Motor neuron (in vitro differentiated cells): ENCODE results near the gene MBP. TPM values are rescaled to one million over a fixed set of nuclear protein-coding genes. Genes with fewer than 3 reads are reported as not detected.
A peak's percentile ranks its signal among the peaks of the same experiment; 100 is the strongest.

Experiments
- ATAC-seq, 8 experiments: fragments of 200-7000 bp; cut with Tn5 transposase; replicated peaks in 6 of 8; 2 replicates each; pipeline ENCODE4 v1.8.0; 2021; ENCODE audit warnings: mild to moderate bottlenecking in 8 of 8, moderate library complexity in 8 of 8
- H3K27ac ChIP-seq, 2 donors: fragments of 250-450 bp; sonication (Bioruptor Pico); 2 replicates each; pipeline ENCODE4 v1.9.0; 2021; ENCODE audit warnings: antibody characterized with exemption in 2 of 2, mild to moderate bottlenecking in 2 of 2, moderate library complexity in 1 of 2
- H3K4me1 ChIP-seq, 2 donors: fragments of 250-450 bp; sonication (Bioruptor Pico); replicated peaks in 1 of 2; 2 replicates each; pipeline ENCODE4 v1.6.1; 2021; ENCODE audit warnings: antibody characterized with exemption in 2 of 2, mild to moderate bottlenecking in 2 of 2, moderate library complexity in 1 of 2
- H3K4me3 ChIP-seq, 5 donors: fragments of 250-450 bp; sonication (Bioruptor Pico); 2 replicates each; pipeline ENCODE4 v1.9.0; 2021; ENCODE audit warnings: antibody characterized with exemption in 5 of 5, mild to moderate bottlenecking in 5 of 5, moderate library complexity in 4 of 5
- WGBS, 10 experiments: fragments of 450-650 bp; shearing (Covaris generic); methylation state at CpG; one replicate each; pipeline ENCODE4 v1.0.0; 2022; 5-methylcytosine and 5-hydroxymethylcytosine counted together
- in situ Hi-C, 9 experiments: fragments of 400-800 bp; cut with MboI; loops; one replicate each; pipeline ENCODE4 v1.15.0; 2021; ENCODE audit warnings: low sequenced_read_pairs in 9 of 9, low pct_unique_long_range_greater_than_20kb in 2 of 9; ENCODE audit not compliant: unreplicated experiment in 9 of 9
- total RNA-seq, 8 experiments: library from RNA; unstranded; fragments of 300-600 nt; gene quantifications; 2 replicates each; pipeline versions ENCODE4 v1.2.3 to v1.2.4, GENCODE V29; 2022

Gene MBP
- total RNA-seq, 8 experiments from 2014 or later, result 1.6 to 52.1 (median 4.0) TPM

- in situ Hi-C loops, result no loop called here
- WGBS, 10 experiments, result 0 to 100% (median 81%) methylated on average over 1 to 3 of the region's 3 CpGs; no CpG with 5 or more reads in 4 of the 10 experiments
- Histone ChIP-seq H3K27ac (no peak overlapping the region), H3K4me1 (peaks cover 43 to 45% of the 10 kb centered on the region in 2 donors), H3K4me3 (no peak overlapping the region)
- peak in 1 of 8 experiments; percentile 9 for ATAC-seq
These were observed 46.5 kb downstream of the MBP start for GRCh38 chr18:77086034-77086433.

DNA sequence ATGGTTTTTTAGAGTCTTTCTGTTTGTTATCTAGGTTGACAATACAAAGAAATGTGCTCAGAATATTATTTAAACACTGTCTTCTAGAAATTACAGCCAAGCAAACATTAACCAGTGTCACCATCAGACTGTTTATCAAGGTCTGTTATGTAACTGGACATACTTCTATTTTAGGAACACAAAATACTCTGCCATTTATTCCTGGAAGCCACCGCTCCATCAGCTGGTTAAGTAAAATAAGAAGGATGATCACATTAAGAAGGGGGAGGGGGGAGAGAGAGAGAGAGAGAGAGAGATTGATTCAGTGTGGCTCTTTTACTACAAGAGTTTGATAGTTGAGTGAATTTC is 47.9 kb downstream of the MBP start:
- Histone ChIP-seq H3K27ac (peak overlapping the region; percentile 27 to 54), H3K4me3 (no peak overlapping the region), H3K4me1 (peaks cover 43 to 45% of the 10 kb centered on the region in 2 donors)
- peak in 3 of 8 experiments; percentile 0 to 29 (median 3) for ATAC-seq
- in situ Hi-C loops, result no loop called here
- WGBS, 10 experiments, result 40 to 100% (median 60%) methylated on average over 1 of the region's 1 CpG; no CpG with 5 or more reads in 3 of the 10 experiments

GRCh38 chr18:77082316-77082955 is 50.1 kb downstream of the MBP start:
- Histone ChIP-seq H3K27ac (no peak overlapping the region), H3K4me3 (no peak overlapping the region), H3K4me1 (peaks cover 36 to 38% of the 10 kb centered on the region in 2 donors)
- no peak for ATAC-seq
- in situ Hi-C loops, result no loop called here
- 80 to 100% (median 96%) methylated on average over 1 to 7 of the region's 9 CpGs for WGBS, 10 experiments

- peak in 1 of 8 experiments; percentile 26 for ATAC-seq
- Histone ChIP-seq H3K4me3 (no peak overlapping the region), H3K27ac (no peak overlapping the region), H3K4me1 (peaks cover 26 to 27% of the 10 kb centered on the region in 2 donors)
- WGBS, 10 experiments, result 25 to 100% (median 88%) methylated on average over 2 of the region's 2 CpGs; no CpG with 5 or more reads in 2 of the 10 experiments
- in situ Hi-C loops, result no loop called here
These were observed 51.2 kb downstream of the MBP start for GRCh38 chr18:77081390-77081778.

DNA sequence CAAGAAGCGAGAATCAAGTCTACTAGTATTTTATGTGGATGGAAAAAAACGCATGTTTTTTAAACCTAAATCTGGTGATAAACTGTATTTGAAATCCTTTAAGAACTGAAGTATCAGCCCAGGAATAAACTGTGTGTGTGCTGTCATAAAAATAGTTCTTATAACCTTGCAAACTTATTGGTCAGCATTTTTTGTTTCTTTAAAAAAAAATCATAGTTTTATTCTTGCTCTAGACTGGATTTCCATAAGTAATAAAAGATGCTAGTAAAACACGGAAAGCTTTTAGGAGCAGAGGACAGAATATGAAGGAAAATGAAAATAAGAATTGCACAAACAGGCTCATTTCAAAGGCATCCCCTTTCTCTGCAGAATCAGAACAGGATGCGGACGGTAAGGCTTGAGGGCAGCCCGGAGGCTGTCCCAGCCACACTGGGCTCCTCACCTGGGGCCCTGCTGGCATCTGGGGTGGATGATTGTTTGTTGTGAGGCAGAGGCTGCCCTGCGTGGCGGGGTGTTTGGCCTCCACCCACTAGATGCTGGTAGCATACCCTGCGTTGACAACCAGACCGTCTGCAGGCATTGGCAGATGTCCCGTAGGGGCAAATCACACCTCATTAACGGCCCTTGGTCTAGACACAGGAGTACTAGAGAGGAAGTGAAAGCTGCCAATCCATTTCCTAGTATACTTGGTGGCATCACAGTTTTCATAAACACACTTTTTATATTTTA is 52.5 kb downstream of the MBP start:
- no peak overlapping the region for H3K27ac ChIP-seq
- H3K4me3 ChIP-seq, result no peak overlapping the region
- no peak for ATAC-seq
- in situ Hi-C loops, result no loop called here
- H3K4me1 ChIP-seq, result peaks cover 13 to 15% of the 10 kb centered on the region in 2 donors
- WGBS, 10 experiments, result 25 to 97% (median 86%) methylated on average over 2 to 10 of the region's 12 CpGs

DNA sequence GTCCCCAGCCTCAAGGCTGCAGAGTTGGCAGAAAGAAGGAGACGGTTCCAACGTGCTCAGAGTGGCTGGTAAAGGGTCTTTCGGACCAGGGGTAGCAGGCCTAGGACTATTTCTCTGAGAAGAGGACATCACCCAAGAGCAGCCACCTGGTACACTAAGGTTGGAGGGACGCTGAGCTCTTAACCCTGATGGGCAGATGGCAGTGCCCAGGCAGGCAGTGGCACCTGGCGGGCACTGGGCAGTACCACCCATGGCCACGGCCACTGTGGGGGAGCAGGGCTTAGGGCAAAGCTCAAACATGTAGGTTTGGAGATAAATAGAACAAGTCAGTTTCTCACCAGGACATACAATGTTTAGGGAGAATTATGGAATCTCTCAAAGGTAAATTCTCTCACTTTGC is 53.5 kb downstream of the MBP start:
- H3K4me1 ChIP-seq, result peaks cover 6% of the 10 kb centered on the region in 2 donors
- no peak overlapping the region for H3K4me3 ChIP-seq
- ATAC-seq, result peak in 1 of 8 experiments; percentile 38
- H3K27ac ChIP-seq, result no peak overlapping the region
- 70 to 100% (median 80%) methylated on average over 2 to 3 of the region's 6 CpGs; no CpG with 5 or more reads in 5 of the 10 experiments for WGBS, 10 experiments
- in situ Hi-C loops, result no loop called here

GRCh38 chr18:77078690-77079070 is 53.9 kb downstream of the MBP start:
- WGBS, 10 experiments, result 20 to 100% (median 96%) methylated on average over 1 to 2 of the region's 5 CpGs; no CpG with 5 or more reads in 4 of the 10 experiments
- no peak overlapping the region for H3K27ac ChIP-seq
- H3K4me1 ChIP-seq, result peaks cover 2% of the 10 kb centered on the region in 2 donors
- no peak overlapping the region for H3K4me3 ChIP-seq
- in situ Hi-C loops, result no loop called here
- ATAC-seq, result peak in 3 of 8 experiments; percentile 22 to 42 (median 30)

DNA sequence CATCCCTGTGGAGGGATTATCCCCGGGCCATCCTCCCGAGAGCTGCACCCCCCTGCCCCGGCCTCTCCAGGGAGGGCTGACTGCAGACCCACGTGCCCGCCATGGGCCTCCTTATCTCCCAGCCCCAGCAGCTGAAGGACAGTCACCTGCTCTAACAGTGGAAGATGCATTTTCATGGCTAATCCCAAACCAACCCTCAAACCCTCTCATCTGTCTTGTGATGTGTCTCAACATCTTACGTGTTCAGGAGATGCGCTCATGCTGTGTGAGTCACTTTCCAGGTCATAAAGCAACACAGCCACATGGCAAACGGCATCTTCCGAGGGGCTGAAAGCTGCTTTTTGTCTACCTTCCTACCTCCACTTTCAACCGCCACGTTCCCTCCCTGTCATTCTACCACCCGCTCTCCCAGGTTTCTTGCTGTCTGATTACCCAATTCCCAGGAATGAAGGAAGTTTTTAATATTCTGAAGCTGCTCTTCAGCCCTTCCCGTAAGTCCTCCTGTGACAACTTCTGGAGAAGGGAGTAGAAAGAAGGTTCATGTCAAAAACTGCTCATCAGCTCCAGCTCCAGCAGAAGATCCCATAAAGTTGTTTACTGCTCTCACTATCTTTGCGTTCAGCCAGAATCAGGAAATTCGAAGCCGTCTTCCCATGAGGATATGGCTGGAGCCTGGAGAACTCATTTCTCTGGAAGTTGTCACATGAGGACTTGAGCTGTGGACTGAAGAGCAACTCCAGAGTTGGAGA is 54.5 kb downstream of the MBP start:
- no peak overlapping the region for H3K27ac ChIP-seq
- in situ Hi-C loops, result no loop called here
- ATAC-seq, result peak in 4 of 8 experiments; percentile 20 to 64 (median 40)
- no peaks in the 10 kb centered on the region for H3K4me1 ChIP-seq
- 53 to 100% (median 94%) methylated on average over 2 to 10 of the region's 16 CpGs for WGBS, 10 experiments
- H3K4me3 ChIP-seq, result no peak overlapping the region

DNA sequence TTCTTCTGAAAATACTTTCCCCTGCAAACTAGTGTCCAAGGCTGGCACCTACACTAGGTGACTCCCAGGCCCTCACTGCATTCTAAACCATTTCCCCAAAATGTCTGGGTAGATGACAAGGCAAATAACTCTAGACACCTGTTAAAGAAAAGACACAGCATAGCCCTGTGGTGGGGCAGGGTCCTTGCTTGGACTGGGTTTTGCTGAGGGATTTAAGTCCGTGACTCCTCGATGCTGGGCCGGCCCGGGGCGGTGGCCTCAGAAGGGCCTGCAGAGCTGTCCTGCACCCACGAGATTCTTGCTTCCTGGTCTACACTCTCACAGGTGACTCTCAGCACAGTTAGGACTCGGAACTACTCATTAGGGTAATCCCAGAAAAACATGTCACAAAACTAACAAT is 55.2 kb downstream of the MBP start:
- no peak overlapping the region for H3K27ac ChIP-seq
- no peaks in the 10 kb centered on the region for H3K4me1 ChIP-seq
- WGBS, 10 experiments, result 33 to 97% (median 81%) methylated on average over 1 to 6 of the region's 7 CpGs; no CpG with 5 or more reads in 5 of the 10 experiments
- in situ Hi-C loops, result no loop called here
- ATAC-seq, result no peak
- no peak overlapping the region for H3K4me3 ChIP-seq

DNA sequence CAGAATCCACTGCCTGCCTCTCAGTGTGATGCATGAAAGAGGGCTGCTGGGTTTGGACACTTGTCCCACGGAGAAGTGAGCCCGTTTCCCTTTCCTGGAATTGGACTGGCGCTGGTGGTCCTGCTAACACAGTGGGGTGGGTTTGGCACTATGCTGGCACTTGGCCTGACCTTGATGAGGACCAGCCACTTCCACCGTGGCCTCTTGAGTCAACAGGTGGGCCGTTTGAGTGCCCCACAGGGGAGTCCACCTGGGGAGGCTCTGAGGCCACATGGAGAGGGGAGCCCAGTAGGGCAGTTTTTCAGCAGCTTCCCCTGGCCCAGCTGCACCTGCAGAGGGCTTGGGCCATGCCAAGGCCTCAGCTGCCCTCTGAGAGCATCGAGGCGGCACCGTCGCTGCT is 56.5 kb downstream of the MBP start:
- WGBS, 10 experiments, result 60 to 100% (median 90%) methylated on average over 1 to 6 of the region's 9 CpGs; no CpG with 5 or more reads in 5 of the 10 experiments
- no peak overlapping the region for H3K27ac ChIP-seq
- H3K4me3 ChIP-seq, result no peak overlapping the region
- no peak for ATAC-seq
- in situ Hi-C loops, result no loop called here
- H3K4me1 ChIP-seq, result no peaks in the 10 kb centered on the region

- no peak for ATAC-seq
- Histone ChIP-seq H3K4me1 (no peaks in the 10 kb centered on the region), H3K27ac (no peak overlapping the region), H3K4me3 (no peak overlapping the region)
- in situ Hi-C loops, result no loop called here
- WGBS, 10 experiments, result 83 to 100% (median 90%) methylated on average over 1 to 7 of the region's 7 CpGs; no CpG with 5 or more reads in 6 of the 10 experiments
These were observed 58.2 kb downstream of the MBP start for GRCh38 chr18:77074431-77074830.

- WGBS, 10 experiments, result 68 to 100% (median 91%) methylated on average over 1 to 9 of the region's 9 CpGs
- in situ Hi-C loops, result no loop called here
- H3K27ac ChIP-seq, result no peak overlapping the region
- H3K4me3 ChIP-seq, result no peak overlapping the region
- peak in 1 of 8 experiments; percentile 14 for ATAC-seq
- peaks cover under 1 to 2% of the 10 kb centered on the region in 2 donors for H3K4me1 ChIP-seq
These were observed 59.1 kb downstream of the MBP start for GRCh38 chr18:77073336-77074093.
